GM21717 (cell line): ENCODE results near the gene PLA2G15.
A peak's percentile ranks its signal among the peaks of the same experiment; 100 is the strongest.

Experiments used
- ATAC-seq: cut with Tn5 transposase; IDR thresholded peaks from one replicate; pipeline ENCODE4 v1.9.1; 2021; ENCODE audit warnings: mild to moderate bottlenecking, moderate library complexity; ENCODE audit not compliant: unreplicated experiment

Gene PLA2G15, protein sequence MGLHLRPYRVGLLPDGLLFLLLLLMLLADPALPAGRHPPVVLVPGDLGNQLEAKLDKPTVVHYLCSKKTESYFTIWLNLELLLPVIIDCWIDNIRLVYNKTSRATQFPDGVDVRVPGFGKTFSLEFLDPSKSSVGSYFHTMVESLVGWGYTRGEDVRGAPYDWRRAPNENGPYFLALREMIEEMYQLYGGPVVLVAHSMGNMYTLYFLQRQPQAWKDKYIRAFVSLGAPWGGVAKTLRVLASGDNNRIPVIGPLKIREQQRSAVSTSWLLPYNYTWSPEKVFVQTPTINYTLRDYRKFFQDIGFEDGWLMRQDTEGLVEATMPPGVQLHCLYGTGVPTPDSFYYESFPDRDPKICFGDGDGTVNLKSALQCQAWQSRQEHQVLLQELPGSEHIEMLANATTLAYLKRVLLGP

DNA sequence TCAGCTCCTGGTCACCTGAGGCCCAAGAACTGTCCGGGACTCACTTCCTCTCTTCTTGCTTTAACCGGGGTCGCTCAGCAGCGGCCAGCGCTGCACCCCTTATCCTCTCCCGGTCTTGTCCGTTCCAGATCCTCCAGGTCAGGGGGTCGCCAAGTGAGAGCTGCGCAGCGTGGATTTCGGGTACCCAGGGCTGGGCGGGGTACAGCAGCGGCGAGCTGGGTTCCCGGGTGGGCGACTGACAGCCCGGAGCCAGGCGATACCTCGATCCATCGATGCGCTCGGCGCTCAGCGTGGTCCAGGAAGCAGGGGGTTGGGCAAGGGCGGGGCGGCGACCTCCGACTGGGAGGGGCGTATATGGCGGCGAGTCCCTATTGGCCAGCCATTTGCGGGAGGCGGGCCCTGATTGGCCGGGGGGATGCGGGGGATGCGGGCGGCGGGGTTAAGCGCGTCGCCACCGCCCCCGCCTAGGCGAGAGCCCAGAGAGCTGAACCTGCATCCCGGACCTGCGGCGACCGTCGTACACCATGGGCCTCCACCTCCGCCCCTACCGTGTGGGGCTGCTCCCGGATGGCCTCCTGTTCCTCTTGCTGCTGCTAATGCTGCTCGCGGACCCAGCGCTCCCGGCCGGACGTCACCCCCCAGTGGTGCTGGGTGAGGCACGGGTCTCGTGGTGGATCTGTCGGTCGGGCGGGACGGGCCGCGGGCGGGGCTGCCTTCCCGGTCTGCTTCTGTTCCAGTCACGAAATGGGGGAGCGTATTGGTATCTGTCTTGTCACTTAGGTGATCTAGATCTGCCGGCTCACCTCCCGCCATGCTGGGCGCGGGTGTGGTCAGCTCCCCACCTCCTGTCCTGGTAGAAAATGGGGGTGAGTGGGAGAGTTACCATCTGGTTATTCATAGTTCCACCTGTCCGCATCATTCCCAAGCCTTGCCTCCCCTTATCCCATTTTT lies at the start of gene PLA2G15:
Gene PLA2G15 (plus strand): TSS at position 471 of the 951 bp plus-strand sequence. CDS start 54 bp downstream, at position 525.
- ATAC-seq: peak; percentile 76

DNA sequence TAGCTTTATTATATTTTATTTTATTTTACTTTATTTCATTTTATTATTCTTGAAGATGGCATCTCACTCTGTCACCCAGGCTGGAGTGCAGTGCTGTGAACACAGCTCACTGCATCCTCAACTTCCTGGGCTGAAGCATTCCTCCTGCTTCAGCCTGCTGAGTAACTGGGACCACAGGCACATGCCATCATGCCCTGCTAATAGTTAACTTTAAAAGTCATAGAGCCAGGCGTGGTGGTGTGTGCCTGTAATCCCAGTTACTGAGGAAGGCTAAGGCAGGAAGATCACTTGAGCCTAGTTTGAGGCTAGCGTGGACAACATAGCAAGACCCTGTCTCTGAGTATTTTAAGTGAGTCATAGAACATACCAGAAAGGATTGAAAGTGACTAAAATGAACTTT lies 47.9 kb upstream of the PLA2G15 start:
- ATAC-seq: no peak

DNA sequence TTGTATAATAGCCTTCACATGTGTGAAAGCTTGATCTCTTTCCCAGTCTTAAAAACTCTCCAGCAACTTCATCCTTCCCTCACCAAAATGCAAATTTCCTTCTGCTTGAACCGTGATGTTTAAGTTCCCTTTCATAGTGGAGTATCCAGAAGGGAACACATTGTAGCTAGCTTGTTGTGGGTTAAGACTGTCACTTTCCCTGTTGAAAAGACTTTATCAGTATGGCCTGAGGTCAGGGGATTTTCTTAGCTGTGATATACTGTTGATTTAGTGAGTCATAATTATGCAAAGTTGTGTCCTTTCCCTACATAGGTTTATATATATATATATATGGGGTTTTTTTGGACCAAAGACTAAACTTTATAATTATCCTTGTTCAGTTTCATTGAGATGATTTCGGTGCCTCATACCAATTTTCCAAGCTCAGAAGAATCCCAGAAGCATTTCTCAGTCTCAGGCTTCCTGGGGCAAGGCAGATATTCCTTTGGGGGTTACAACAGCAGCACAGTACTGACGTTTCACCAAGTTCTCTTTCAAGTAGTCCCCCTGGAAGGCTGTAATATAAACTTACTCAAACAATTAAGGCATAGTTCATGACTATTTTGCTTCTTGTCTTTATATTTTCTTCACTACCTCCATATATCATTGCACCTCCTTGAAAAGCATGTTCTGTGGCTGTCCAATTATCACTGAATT lies 44.9 kb upstream of the PLA2G15 start:
- no peak for ATAC-seq

DNA sequence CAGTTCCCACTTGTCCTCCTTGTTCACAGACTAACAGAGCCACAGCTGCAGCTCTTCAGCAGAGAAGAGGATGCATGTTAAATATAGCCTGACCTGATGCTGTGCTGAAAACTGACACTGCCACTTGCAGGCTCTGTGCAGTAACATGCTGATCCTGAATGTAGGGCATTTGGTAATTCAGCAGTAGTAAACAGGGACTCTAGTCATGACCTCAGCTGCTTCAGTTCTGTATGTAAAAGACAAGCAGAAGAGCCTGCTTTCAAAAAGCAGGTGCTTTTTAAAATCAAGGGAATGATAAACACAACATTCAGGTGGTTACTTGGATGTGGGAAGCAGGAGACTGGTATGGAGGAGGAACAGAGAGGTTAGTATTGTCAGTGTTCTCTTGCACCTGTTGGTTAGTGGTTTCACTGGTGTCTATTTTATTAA lies 43.1 kb upstream of the PLA2G15 start:
- ATAC-seq: no peak

DNA sequence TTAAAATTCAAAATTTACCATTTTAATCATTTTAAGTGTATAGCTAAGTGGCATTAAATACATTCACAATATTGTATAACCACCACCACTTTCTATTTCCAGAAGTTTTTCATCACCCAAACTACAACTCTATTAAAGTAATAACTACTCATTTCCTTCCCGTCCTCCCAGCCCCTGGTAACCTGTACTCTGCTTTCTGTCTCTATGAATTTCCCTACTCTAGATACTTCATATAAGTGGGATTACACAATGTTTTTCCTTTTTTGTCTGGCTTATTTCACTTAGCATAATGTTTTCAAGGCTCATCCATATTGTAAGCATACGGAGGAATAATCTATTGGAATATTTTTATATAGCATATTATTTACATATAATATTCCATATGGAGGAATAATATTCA lies 38.9 kb upstream of the PLA2G15 start:
- ATAC-seq: no peak

DNA sequence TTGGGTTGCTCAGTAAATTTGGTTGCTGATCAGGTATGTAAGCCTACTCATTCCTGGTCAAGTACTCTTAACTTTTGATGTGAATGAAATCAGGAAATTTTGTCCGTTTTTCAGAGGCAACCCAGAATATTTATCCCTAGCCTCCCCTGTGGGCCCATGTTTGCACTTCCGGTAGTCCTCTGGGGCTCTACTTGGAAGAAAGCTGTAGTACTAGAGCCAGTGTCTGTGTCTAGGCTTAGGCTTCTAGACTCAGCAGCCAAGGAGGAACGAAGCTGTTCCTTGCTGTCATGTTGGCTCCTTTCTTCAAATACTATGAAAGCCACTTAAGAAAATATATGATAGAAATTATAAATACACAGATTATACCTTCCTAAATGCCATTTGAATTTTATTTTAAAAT lies 30.4 kb upstream of the PLA2G15 start:
- ATAC-seq: no peak

DNA sequence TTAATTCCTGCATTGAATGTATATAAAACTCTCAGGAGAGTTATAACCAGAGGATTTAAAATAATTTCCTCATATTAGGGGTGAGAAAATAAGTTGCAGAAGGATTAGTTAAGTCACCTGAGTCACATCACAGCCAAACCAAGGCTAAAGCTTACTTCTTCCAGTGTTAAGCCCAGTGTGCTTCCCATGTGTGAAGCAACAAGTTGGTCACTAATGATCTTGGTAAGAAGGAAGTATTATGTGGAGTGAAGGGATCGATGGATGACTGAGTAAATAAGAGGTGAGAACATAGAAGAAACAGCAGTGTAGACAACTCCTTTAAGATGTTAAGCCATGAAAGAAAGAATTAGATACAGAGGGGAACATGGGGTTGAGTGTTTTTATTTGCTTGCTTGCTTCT lies 29.9 kb upstream of the PLA2G15 start:
- ATAC-seq: no peak

DNA sequence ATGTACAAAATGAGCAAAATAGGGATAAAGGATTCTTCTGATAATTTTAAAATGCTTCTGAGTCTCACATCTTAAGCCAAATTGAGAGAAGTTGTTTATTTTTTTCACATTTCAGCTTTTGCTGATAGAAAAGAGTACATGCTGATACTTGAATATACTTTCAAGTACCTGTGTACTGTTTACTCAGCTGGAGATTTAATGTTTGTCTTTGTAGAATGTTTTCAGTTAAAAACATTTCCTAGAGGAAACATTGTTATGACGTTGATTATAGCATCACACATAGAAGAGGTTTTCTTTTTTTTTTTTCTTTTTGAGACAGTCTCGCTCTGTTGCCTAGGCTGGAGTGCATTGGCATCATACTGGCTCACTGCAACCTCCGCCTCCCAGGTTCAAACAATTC lies 28.9 kb upstream of the PLA2G15 start:
- ATAC-seq: no peak

DNA sequence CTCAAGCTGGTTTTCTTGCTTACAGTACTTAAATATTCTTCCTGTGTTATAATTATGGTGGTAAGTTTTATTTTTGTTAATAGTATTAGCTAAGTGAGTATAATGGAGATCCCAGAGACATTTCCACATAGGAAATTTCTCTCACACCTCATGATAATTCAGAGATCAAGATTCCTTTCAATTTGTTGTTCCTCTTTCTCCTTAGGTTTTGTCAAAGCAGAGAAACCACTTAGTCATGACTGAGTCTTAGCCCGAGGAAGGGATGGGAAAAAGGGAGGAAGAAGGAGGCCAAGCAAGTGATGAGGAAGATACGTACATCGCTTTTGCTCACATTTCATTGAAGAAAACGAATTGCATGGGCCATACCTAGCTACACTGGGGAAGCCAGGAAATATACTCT lies 27.7 kb upstream of the PLA2G15 start:
- ATAC-seq: no peak

DNA sequence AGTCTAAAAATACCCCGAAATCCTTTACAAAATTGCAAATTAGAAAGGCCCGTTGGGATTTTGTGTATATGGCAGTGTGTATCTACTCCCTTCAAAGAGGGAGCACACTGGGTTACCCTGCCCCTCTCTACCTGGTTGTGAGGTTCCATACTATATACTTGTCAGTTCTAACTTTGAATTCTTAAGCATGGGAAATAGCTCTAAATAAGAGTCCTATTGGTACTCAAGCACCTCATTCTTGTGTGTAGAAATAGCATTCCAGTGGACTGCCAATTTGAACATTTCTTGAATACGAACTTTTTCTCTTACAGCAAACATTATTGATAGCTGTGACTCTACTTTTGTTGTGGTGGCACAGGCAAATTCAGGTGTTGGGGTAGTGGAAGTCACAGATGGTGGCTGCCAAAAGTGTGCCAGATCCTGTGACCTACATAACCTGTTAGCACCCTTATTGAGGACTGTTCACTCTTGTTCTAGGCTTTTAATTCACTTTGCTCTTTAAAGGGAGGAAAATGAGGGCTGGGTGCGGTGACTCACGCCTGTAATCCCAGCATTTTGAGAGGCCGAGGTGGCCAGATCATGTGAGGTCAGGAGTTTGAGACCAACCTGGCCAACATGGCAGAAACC lies 25.3 kb upstream of the PLA2G15 start:
- no peak for ATAC-seq

DNA sequence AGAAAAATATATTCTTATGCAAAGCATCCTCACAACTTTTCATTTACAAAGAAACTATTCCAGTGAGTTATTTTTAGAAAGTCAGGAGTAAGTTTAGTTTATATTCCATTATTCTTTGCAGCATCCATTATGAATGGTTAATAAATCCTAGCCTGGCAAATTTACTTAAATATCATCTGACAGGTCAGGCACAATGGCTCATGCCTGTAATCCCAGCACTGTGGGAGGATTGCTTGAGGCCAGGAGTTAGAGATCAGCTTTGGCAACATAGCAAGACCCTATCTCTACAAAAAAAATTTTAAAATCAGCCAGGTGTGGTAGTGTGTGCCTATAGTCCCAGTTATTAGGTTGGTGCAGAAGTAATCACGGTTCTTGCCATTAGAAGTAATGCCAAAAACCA lies 22.1 kb upstream of the PLA2G15 start:
- ATAC-seq: no peak

DNA sequence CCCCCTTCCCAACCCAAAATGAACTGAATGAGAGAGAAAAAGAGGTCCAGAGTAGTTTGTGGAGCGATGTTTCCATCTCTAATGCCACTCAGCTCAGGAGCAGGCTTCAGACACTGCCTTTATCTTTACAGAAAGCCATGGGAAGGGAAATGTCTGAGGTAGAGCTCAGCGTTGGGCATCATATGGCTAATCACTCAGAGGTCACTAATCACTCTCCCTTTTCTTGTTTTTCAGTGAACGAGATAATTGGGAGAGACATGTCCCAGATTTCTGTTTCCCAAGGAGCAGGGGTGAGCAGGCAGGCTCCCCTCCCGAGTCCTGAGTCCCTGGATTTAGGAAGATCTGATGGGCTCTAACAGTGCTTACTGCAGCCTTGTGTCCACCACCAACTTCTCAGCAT lies 19.1 kb upstream of the PLA2G15 start:
- ATAC-seq: no peak

DNA sequence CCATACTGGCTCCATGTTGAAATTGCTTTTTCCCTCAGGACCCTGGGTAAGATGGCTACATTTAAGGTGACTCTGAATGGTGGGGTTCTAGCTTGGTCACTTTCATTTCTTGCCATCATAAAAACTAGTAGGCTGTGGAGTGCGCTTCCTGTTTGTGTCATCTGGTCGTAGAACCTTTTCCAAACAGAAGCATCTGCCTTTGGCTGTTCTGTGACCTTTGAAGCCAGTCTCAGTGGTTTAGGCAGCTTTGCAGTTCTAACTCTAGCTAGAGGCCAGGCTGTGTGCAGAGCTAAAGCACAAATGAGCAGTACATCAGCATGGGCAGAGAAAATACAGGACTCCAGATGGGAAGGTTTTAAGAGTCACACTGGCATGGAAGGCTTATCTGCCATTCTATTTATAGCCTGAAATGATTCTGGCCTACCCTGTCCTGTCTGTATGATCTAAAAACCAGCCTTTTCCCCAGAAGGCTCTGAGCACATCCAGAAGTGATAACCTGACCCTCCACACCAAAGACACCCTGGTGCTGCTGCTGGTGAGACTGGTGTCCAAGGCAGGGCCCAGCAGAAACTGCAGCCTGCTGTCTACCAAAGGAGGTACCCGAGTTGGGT lies 17.9 kb upstream of the PLA2G15 start:
- ATAC-seq: no peak

DNA sequence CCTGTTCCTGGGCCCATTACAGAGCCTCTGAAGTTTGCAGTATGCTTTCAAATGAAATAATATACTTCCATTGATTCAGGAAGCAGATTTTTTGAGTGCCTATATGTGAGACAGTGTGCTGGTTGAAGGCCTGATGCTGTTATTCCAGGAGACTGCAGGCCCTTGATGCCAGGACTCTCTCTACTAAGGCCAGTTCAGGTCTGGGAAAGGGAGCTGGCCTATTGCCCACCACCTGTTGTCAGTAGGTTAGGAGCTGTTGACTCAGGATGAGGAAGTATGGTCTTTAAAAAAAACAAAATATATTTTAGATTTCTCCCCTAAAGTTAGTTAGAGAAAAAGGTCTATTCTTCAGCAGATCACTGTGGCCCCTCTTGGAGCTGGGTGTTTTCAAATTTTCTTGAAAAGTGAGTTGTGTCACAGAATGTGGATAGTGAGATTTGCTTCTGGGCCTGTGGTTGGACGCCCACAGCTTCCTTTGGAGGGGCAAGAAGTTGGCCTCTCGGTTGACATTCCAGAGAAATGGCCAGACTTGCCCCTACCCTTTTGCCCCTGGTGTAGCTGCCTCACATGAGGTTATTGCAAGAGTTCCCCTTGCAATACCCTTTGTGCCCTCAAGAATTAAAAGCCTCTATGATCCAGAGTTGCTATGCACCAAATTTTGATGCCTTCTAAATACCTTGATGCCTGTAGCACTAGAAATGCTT lies 17.2 kb upstream of the PLA2G15 start:
- no peak for ATAC-seq

DNA sequence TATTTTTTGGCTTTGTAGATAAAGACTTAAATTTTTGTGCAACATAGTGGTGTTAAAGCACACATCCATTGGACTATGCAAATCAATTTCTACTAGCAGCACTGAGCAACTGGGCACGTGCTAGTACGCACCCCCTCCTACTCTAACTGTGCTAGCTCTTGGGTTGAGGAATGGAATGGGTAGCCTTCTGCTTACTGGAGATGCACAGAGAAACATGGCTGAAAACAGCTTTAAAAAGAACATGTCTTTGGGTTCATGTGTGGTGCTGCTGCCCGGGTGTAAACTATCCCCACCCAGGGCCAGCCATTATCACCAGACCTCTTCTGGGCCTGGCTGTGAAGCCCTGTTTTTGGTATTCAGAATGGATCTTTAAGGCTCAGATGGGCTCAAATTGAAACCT lies 16.5 kb upstream of the PLA2G15 start:
- no peak for ATAC-seq

DNA sequence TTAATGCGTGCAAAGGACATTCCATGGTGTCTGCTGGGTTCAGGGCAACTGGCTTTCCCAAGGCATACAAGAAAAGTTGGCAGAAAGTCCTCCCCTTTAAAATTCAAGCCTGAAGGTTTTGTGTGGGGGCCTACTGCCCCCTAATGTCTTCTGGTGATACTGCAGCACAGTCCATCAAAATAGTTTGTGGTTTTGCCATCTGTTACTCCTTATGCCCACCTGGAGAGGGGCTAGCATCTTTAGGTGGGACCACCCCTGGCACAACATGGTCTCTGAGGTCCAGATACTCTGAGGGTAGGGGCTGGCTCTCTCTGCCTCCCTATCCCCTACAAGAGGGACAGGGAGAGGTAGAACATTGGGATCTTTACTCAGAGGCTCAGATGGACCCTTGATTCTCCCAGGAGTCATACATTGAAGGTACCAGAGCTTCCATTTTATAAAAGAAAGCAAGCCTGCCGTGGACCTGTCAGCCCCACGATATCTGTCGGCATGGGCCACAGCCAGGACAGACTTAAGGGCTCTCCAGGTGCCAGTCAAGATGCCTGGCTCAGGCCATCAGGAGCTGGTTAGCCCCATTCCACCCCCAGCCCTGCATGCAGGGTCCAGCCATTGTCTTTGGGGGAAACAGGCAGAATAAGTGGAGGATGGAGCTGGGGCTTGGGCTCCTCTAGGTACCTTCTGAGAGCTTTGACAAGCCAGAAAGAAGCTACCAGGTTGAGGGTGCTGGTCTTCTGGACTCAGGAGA lies 15.6 kb upstream of the PLA2G15 start:
- ATAC-seq: no peak

DNA sequence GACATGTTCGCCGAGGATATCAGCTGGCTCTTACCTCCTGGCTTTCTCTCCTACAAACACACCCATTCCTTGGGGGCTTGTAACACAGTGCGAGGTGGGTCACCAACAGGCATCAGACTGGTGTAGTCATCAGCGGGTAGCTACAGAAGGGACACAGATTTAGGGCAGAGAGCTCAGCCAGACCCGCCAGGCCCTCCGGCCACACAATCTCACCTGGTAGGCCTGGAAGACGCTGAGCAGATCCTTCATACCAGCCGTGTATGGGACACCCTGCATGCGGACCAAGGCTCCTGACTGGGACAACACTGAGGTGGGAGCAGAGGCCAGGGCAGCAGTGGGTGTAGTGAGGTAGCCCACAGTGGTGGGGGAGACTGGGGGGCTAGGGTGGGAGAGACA lies 15.0 kb upstream of the PLA2G15 start:
- ATAC-seq: no peak

DNA sequence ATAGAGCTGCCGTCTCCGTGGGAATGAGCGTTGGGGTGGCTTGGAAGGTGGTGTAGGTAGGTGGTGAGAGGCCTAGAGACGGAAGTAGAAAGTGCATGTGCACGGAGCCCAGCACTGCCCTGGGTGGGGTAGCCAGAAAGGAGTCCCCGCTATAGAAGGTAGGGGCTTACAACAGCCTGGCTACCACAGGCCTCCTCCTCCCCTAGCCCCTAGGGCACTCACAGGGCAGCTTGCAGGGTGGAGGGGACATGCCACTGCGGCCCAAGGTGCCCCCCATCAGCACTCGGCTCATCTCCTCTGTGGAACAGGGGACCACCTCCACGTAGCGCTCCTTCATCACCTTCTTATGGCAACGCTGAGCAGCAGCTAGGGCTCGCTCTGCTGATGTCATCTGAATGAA lies 14.2 kb upstream of the PLA2G15 start:
- no peak for ATAC-seq
